OCI-LY1 (cell line): ENCODE measurements around the gene KRT4.

Experiments used
- CTCF ChIP-seq: fragments of 200-600 bp; sonication (generic), shearing (Covaris generic); IDR thresholded peaks from 2 replicates; pipeline ENCODE4 v1.5.1; 2017; ENCODE audit warnings: mild to moderate bottlenecking, antibody characterized with exemption, low read length, moderate library complexity, mixed read lengths
- EZH2 ChIP-seq: fragments of 200-600 bp; sonication (generic), shearing (Covaris generic); IDR thresholded peaks from 2 replicates; pipeline ENCODE4 v1.8.0; 2017; ENCODE audit warnings: borderline replicate concordance, mixed run types, mild to moderate bottlenecking, antibody characterized with exemption, low read length, moderate library complexity, mixed read lengths

- TF ChIP-seq CTCF (no peak), EZH2 (no peak)
Observed at GRCh38 chr12:52761802-52762201, 52.1 kb downstream of the KRT4 start.
